HG03108 (cell line): Measurements from ENCODE around the gene SCNN1A.

Experiments used
- ATAC-seq: cut with Tn5 transposase; IDR thresholded peaks from one replicate; pipeline ENCODE4 v1.9.1; 2021; ENCODE audit warnings: moderate library complexity; ENCODE audit not compliant: unreplicated experiment

SCNN1A gene

GRCh38 chr12:6375269-6376078 lies at the start of gene SCNN1A:
Gene SCNN1A, minus strand, starts transcription at chr12:6375563. Its CDS starts 780 bp downstream, at chr12:6374783.
- ATAC-seq = no peak

- no peak for ATAC-seq
Measured at GRCh38 chr12:6424866-6425265, 49.5 kb upstream of the SCNN1A start.

GRCh38 chr12:6424008-6424347 lies 48.6 kb upstream of the SCNN1A start:
- ATAC-seq = no peak

- ATAC-seq = no peak
Measured at GRCh38 chr12:6423267-6424007, 48.1 kb upstream of the SCNN1A start.

GRCh38 chr12:6420364-6420763 lies 45.0 kb upstream of the SCNN1A start:
- no peak for ATAC-seq

- no peak for ATAC-seq
Measured at GRCh38 chr12:6418796-6419195, 43.4 kb upstream of the SCNN1A start.

GRCh38 chr12:6416596-6416995 lies 41.2 kb upstream of the SCNN1A start:
- ATAC-seq = no peak

GRCh38 chr12:6407236-6407954 lies 32.0 kb upstream of the SCNN1A start:
- ATAC-seq = no peak

GRCh38 chr12:6405963-6406362 lies 30.6 kb upstream of the SCNN1A start:
- ATAC-seq = no peak

GRCh38 chr12:6404390-6404789 lies 29.0 kb upstream of the SCNN1A start:
- ATAC-seq = no peak

GRCh38 chr12:6399884-6400644 lies 24.7 kb upstream of the SCNN1A start:
- ATAC-seq = no peak

- no peak for ATAC-seq
Measured at GRCh38 chr12:6396031-6396430, 20.7 kb upstream of the SCNN1A start.

- no peak for ATAC-seq
Measured at GRCh38 chr12:6394398-6394797, 19.0 kb upstream of the SCNN1A start.

GRCh38 chr12:6393109-6393508 lies 17.7 kb upstream of the SCNN1A start:
- ATAC-seq = no peak

- ATAC-seq = no peak
Measured at GRCh38 chr12:6392504-6392903, 17.1 kb upstream of the SCNN1A start.

GRCh38 chr12:6391013-6391412 lies 15.7 kb upstream of the SCNN1A start:
- no peak for ATAC-seq

- no peak for ATAC-seq
Measured at GRCh38 chr12:6390084-6390799, 14.9 kb upstream of the SCNN1A start.

GRCh38 chr12:6387541-6387940 lies 12.2 kb upstream of the SCNN1A start:
- ATAC-seq = no peak

GRCh38 chr12:6386491-6386890 lies 11.1 kb upstream of the SCNN1A start:
- ATAC-seq = no peak

GRCh38 chr12:6386038-6386437 lies 10.7 kb upstream of the SCNN1A start:
- no peak for ATAC-seq
